Caki2 (cell line): ENCODE data around the gene FILIP1L. TPM values are rescaled to one million over a fixed set of nuclear protein-coding genes. Genes with fewer than 3 reads are reported as not detected.

Experiments used
- DNase-seq: peaks from one replicate; pipeline ENCODE4 v3.0.0-alpha.2; 2015; ENCODE audit warnings: low read depth
- in situ Hi-C: cut with HindIII; loops from 2 replicates; pipeline ENCODE4 v1.10.0; 2016; ENCODE audit warnings: low sequenced_read_pairs, low pct_unique_long_range_greater_than_20kb, mixed read lengths
- total RNA-seq: library from RNA; depleted of rRNA; stranded (reverse); fragments of >200 nt; shearing (Covaris generic); gene quantifications from 2 replicates; pipeline ENCODE4 v1.2.3, GENCODE V29; 2014; ENCODE audit warnings: low replicate concordance; rRNA removed

The FILIP1L gene
- total RNA-seq, 1 experiment from 2014 or later = not detected

DNA sequence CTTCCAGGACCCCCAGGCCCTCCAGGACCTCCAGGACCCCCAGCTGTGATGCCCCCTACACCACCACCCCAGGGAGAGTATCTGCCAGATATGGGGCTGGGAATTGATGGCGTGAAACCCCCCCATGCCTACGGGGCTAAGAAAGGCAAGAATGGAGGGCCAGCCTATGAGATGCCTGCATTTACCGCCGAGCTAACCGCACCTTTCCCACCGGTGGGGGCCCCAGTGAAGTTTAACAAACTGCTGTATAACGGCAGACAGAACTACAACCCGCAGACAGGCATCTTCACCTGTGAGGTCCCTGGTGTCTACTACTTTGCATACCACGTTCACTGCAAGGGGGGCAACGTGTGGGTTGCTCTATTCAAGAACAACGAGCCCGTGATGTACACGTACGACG lies 318.7 kb downstream of the FILIP1L start:
- DNase-seq = no peak
- in situ Hi-C loops = no loop called here

DNA sequence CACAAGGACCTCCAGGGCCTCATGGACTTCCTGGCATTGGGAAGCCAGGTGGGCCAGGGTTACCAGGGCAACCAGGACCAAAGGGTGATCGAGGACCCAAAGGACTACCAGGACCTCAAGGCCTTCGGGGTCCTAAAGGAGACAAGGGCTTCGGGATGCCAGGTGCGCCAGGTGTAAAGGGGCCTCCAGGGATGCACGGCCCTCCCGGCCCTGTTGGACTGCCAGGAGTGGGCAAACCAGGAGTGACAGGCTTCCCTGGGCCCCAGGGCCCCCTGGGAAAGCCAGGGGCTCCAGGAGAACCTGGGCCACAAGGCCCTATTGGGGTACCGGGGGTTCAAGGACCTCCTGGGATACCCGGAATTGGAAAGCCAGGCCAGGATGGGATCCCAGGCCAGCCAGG lies 319.8 kb downstream of the FILIP1L start:
- no peak for DNase-seq
- in situ Hi-C loops = no loop called here

DNA sequence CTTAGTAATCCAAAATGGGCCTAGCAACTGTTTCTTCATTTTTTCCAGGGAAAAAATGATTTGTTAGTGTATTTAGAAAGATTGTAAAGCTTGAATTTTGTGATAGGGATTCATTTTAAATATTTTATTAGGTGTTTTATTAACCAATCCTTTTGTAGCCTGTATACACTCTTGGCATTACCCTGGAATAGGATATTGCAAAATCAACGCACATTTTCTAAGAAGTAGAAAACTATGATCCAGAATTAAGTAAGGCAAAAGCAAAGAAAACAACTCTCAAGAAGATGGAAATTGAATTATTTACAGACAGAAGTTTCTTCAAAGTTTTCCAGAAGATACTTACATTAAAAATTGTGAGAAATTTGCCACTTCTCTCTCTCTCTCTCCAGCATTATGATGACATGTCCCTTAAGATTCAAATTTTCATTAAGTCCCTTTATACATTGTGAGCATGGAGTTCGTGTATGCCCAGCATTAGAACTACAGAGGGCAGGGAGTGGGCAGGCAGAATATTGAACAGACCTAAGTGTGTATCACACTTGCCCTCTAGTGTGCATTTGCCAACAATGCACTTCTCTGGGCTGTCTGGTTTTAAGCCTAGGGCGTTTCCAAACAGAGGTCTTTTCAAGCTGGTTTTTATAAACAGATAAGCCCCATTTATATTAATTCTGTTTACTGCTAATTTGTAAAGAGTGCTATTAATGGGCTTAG lies 325.1 kb downstream of the FILIP1L start:
- in situ Hi-C loops = no loop called here
- peak; percentile 25 for DNase-seq

Other genes starting within 250 kb of the FILIP1L start
- gene TBC1D23, start 146.5 kb upstream of the FILIP1L start, total RNA-seq = 7.0 and 8.9 TPM in 2 replicates
- 108 and 109 TPM in 2 replicates for gene NIT2, start 220.3 kb upstream of the FILIP1L start, total RNA-seq